HEK293 (cell line): Measurements from ENCODE around the gene RBPJL.
A peak's percentile ranks its signal among the peaks of the same experiment; 100 is the strongest.

ENCODE experiments used
- CTCF ChIA-PET: fragments of 350-600 bp; formaldehyde crosslinking; extraction: SDS; loops from one replicate; lab custom pipeline; 2021; ENCODE audit warnings: antibody characterized with exemption; lab: Yijun Ruan, JAX
- POLR2A ChIA-PET: fragments of 300-600 bp; formaldehyde crosslinking; extraction: SDS; loops from one replicate; lab custom pipeline; 2020; ENCODE audit warnings: antibody characterized with exemption, inconsistent platforms; lab: Yijun Ruan, JAX
- H3K27ac ChIP-seq: fragments of 200-500 bp; sonication (Bioruptor generic); 2 replicates; pipeline ENCODE4 v1.5.1; 2014; ENCODE audit warnings: low read depth, low read length, control low read depth, inconsistent platforms; ENCODE audit errors: extremely low read depth
- H3K36me3 ChIP-seq, 2 experiments: fragments of 200-500 bp in 1 of 2; sonication (Bioruptor generic) in 1 of 2; 1 replicate in 1 of 2; 2 replicates in 1 of 2; pipeline ENCODE4 v1.5.1; 2014 to 2017; ENCODE audit warnings: inconsistent platforms in 2 of 2, low read length in 2 of 2; ENCODE audit not compliant: control insufficient read depth in 2 of 2, insufficient read depth in 1 of 2
- H3K4me1 ChIP-seq: fragments of 200-500 bp; sonication (Bioruptor generic); 2 replicates; pipeline ENCODE4 v1.5.1; 2014; ENCODE audit warnings: mild to moderate bottlenecking, low read length, inconsistent platforms; ENCODE audit not compliant: control insufficient read depth, insufficient read depth
- H3K4me3 ChIP-seq: 2 replicates; pipeline ENCODE4 v1.5.1; 2011; ENCODE audit warnings: low read depth, mild to moderate bottlenecking, control low read depth, low read length, moderate library complexity
- H3K9me3 ChIP-seq: fragments of 200-500 bp; sonication (Bioruptor generic); 2 replicates; pipeline ENCODE4 v1.5.1; 2014; ENCODE audit warnings: low read depth, low read length, inconsistent platforms; ENCODE audit not compliant: control insufficient read depth, insufficient read depth
- BCL6B ChIP-seq: fragments of 450-650 bp; formaldehyde crosslinking; IDR thresholded peaks from 2 replicates; pipeline ENCODE4 v1.5.1; 2017; ENCODE audit warnings: missing biosample characterization, missing genetic modification characterization
- GLIS1 ChIP-seq: fragments of 450-650 bp; formaldehyde crosslinking; IDR thresholded peaks from 2 replicates; pipeline ENCODE4 v1.5.1; 2016; ENCODE audit warnings: missing biosample characterization, missing genetic modification characterization
- TRIM28 ChIP-seq: IDR thresholded peaks from 2 replicates; pipeline ENCODE4 v1.6.1; 2011; ENCODE audit warnings: low read length, control low read depth, borderline replicate concordance
- ZNF114 ChIP-seq: fragments of 450-650 bp; formaldehyde crosslinking; IDR thresholded peaks from 2 replicates; pipeline ENCODE4 v1.5.0; 2017; ENCODE audit warnings: missing biosample characterization, missing genetic modification characterization
- ZNF121 ChIP-seq: fragments of 450-650 bp; formaldehyde crosslinking; IDR thresholded peaks from 2 replicates; pipeline ENCODE4 v1.5.1; 2016; ENCODE audit warnings: missing biosample characterization, missing genetic modification characterization
- ZNF138 ChIP-seq: fragments of 450-650 bp; formaldehyde crosslinking; IDR thresholded peaks from 2 replicates; pipeline ENCODE4 v1.5.1; 2016; ENCODE audit warnings: missing biosample characterization, missing genetic modification characterization, borderline replicate concordance
- ZNF211 ChIP-seq: fragments of 450-650 bp; formaldehyde crosslinking; IDR thresholded peaks from 2 replicates; pipeline ENCODE4 v1.5.1; 2016; ENCODE audit warnings: low read depth, missing biosample characterization, missing genetic modification characterization
- ZNF341 ChIP-seq: fragments of 450-650 bp; formaldehyde crosslinking; IDR thresholded peaks from 2 replicates; pipeline ENCODE4; 2016; ENCODE audit warnings: low read depth, missing biosample characterization, missing genetic modification characterization
- ZNF37A ChIP-seq: fragments of 450-650 bp; IDR thresholded peaks from 2 replicates; pipeline ENCODE4 v1.5.1; 2018; ENCODE audit warnings: missing biosample characterization, missing genetic modification characterization
- ZNF555 ChIP-seq: fragments of 450-650 bp; formaldehyde crosslinking; conservative IDR thresholded peaks from 2 replicates; pipeline ENCODE4 v1.5.1; 2017; ENCODE audit warnings: missing biosample characterization, mild to moderate bottlenecking, missing genetic modification characterization, inconsistent platforms
- ZNF558 ChIP-seq: fragments of 450-650 bp; formaldehyde crosslinking; IDR thresholded peaks from 2 replicates; pipeline ENCODE4 v1.5.1; 2016; ENCODE audit warnings: missing biosample characterization, missing genetic modification characterization
- ZNF561 ChIP-seq: fragments of 450-650 bp; IDR thresholded peaks from 2 replicates; pipeline ENCODE4 v1.5.1; 2018; ENCODE audit warnings: missing biosample characterization, missing genetic modification characterization, borderline replicate concordance
- ZNF654 ChIP-seq: fragments of 450-650 bp; formaldehyde crosslinking; IDR thresholded peaks from 2 replicates; pipeline ENCODE4 v1.5.1; 2016; ENCODE audit warnings: low read depth, missing biosample characterization, missing genetic modification characterization
- ZNF692 ChIP-seq: fragments of 450-650 bp; formaldehyde crosslinking; IDR thresholded peaks from 2 replicates; pipeline ENCODE4 v1.5.1; 2016; ENCODE audit warnings: missing biosample characterization, missing genetic modification characterization
- ZNF777 ChIP-seq: fragments of 450-650 bp; formaldehyde crosslinking; IDR thresholded peaks from 2 replicates; pipeline ENCODE4 v1.5.1; 2017; ENCODE audit warnings: missing biosample characterization, missing genetic modification characterization, borderline replicate concordance
- TF ChIP-seq, protein P1 (sequence below): fragments of 450-650 bp; formaldehyde crosslinking; IDR thresholded peaks from 2 replicates; pipeline ENCODE4 v1.5.1; 2016; ENCODE audit warnings: missing biosample characterization, missing genetic modification characterization
- TF ChIP-seq, protein P2 (sequence below): fragments of 450-650 bp; formaldehyde crosslinking; IDR thresholded peaks from 2 replicates; pipeline ENCODE4 v1.5.1; 2017; ENCODE audit warnings: missing biosample characterization, missing genetic modification characterization
- TF ChIP-seq, protein P3 (sequence below): fragments of 450-650 bp; formaldehyde crosslinking; IDR thresholded peaks from 2 replicates; pipeline ENCODE4 v1.5.1; 2017; ENCODE audit warnings: missing biosample characterization, missing genetic modification characterization
- TF ChIP-seq, protein P4 (sequence below): fragments of 450-650 bp; formaldehyde crosslinking; IDR thresholded peaks from 2 replicates; pipeline ENCODE4 v1.5.1; 2016; ENCODE audit warnings: missing biosample characterization, missing genetic modification characterization

RBPJL gene

GRCh38 chr20:45311589-45312211 is 5.1 kb downstream of the RBPJL start (continued):
- TF ChIP-seq ZNF692 (tag by site-specific recombination) (peak; percentile 65; the same call in 1 of the 2 replicates), TRIM28 (peak; percentile 29; the same call in 1 of the 2 replicates), ZNF654 (tag by site-specific recombination) (peak; percentile 46), ZNF138 (tag by site-specific recombination) (no peak), ZNF211 (tag by site-specific recombination) (no peak), ZNF561 (tag by site-specific recombination) (no peak), ZNF555 (tag by site-specific recombination) (no peak), ZNF121 (tag by site-specific recombination) (peak; percentile 81; the same call in 1 of the 2 replicates), ZNF777 (tag by site-specific recombination) (0 out of 2 replicates have a peak, but pooled peaks have one; percentile 56), ZNF558 (tag by site-specific recombination) (no peak)
- TF ChIP-seq, protein P1, sequence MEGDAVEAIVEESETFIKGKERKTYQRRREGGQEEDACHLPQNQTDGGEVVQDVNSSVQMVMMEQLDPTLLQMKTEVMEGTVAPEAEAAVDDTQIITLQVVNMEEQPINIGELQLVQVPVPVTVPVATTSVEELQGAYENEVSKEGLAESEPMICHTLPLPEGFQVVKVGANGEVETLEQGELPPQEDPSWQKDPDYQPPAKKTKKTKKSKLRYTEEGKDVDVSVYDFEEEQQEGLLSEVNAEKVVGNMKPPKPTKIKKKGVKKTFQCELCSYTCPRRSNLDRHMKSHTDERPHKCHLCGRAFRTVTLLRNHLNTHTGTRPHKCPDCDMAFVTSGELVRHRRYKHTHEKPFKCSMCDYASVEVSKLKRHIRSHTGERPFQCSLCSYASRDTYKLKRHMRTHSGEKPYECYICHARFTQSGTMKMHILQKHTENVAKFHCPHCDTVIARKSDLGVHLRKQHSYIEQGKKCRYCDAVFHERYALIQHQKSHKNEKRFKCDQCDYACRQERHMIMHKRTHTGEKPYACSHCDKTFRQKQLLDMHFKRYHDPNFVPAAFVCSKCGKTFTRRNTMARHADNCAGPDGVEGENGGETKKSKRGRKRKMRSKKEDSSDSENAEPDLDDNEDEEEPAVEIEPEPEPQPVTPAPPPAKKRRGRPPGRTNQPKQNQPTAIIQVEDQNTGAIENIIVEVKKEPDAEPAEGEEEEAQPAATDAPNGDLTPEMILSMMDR, result peak; percentile 90
- TF ChIP-seq, protein P2, sequence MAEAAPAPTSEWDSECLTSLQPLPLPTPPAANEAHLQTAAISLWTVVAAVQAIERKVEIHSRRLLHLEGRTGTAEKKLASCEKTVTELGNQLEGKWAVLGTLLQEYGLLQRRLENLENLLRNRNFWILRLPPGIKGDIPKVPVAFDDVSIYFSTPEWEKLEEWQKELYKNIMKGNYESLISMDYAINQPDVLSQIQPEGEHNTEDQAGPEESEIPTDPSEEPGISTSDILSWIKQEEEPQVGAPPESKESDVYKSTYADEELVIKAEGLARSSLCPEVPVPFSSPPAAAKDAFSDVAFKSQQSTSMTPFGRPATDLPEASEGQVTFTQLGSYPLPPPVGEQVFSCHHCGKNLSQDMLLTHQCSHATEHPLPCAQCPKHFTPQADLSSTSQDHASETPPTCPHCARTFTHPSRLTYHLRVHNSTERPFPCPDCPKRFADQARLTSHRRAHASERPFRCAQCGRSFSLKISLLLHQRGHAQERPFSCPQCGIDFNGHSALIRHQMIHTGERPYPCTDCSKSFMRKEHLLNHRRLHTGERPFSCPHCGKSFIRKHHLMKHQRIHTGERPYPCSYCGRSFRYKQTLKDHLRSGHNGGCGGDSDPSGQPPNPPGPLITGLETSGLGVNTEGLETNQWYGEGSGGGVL (tag by site-specific recombination), result no peak
- TF ChIP-seq, protein P3, sequence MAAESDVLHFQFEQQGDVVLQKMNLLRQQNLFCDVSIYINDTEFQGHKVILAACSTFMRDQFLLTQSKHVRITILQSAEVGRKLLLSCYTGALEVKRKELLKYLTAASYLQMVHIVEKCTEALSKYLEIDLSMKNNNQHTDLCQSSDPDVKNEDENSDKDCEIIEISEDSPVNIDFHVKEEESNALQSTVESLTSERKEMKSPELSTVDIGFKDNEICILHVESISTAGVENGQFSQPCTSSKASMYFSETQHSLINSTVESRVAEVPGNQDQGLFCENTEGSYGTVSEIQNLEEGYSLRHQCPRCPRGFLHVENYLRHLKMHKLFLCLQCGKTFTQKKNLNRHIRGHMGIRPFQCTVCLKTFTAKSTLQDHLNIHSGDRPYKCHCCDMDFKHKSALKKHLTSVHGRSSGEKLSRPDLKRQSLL (tag by site-specific recombination), result no peak
- TF ChIP-seq, protein P4, sequence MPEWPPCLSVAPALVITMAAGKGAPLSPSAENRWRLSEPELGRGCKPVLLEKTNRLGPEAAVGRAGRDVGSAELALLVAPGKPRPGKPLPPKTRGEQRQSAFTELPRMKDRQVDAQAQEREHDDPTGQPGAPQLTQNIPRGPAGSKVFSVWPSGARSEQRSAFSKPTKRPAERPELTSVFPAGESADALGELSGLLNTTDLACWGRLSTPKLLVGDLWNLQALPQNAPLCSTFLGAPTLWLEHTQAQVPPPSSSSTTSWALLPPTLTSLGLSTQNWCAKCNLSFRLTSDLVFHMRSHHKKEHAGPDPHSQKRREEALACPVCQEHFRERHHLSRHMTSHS (tag by site-specific recombination), result no peak

DNA sequence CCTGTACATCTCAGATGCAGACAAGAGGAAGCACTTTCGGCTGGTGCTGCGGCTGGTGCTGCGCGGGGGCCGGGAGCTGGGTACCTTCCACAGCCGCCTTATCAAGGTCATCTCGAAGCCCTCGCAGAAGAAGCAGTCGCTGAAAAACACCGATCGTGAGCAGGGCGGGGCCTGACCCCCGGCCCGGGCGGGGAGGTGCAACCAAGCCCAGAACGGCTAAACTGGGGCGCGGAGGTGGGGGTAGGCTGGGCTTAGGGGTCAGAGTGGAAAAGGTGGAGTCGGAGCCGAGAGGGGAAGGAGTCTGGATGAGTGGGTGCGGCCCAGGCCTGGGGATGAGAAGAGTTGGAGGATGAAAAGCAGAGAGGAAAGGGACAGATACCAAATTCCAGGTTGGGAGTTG is 5.6 kb downstream of the RBPJL start:
- CTCF ChIA-PET, result interaction anchor here (0.5 to 1.8 kb wide), 16 partner anchors 9 to 301 kb away, joined by 3 to 9 read pairs (median 4); no protein-coding TSS in a partner anchor
- no peak for TF ChIP-seq BCL6B (tag by site-specific recombination)
- TF ChIP-seq ZNF341 (tag by site-specific recombination), result peak; percentile 45; the same call in 1 of the 2 replicates
- no peak for TF ChIP-seq ZNF37A
- no peak for TF ChIP-seq GLIS1 (tag by site-specific recombination)
- no peak for TF ChIP-seq ZNF114
- Histone ChIP-seq H3K36me3 (no peaks in the 10 kb centered on the region), H3K9me3 (no peaks in the 10 kb centered on the region), H3K27ac (no peak overlapping the region), H3K4me3 (no peak overlapping the region), H3K4me1 (no peaks in the 10 kb centered on the region)
- POLR2A ChIA-PET, result interaction anchor here (0.9 kb wide), 1 partner anchor 35 kb away, joined by 4 read pairs; no protein-coding TSS in a partner anchor
